Sigmoid colon (tissue), 7 donors: Measurements from ENCODE around the gene HSD17B8. TPM values are rescaled to one million over a fixed set of nuclear protein-coding genes. Genes with fewer than 3 reads are reported as not detected.

Source experiments
- DNase-seq: peaks from one replicate; pipeline ENCODE4 v3.0.0-alpha.2; 2019
- H3K27ac ChIP-seq, 4 donors: fragments of 200-600 bp; sonication (generic); one replicate each; pipeline ENCODE4 v1.5.1; 2016 to 2019; ENCODE audit warnings: mild to moderate bottlenecking in 1 of 4
- H3K27me3 ChIP-seq, 3 donors: fragments of 200-600 bp; sonication (generic); one replicate each; pipeline ENCODE4 v1.5.1; 2019; ENCODE audit warnings: mild to moderate bottlenecking in 1 of 3
- H3K36me3 ChIP-seq, 4 donors: fragments of 200-600 bp; sonication (generic); one replicate each; pipeline ENCODE4 v1.5.1; 2016 to 2019
- H3K4me1 ChIP-seq, 4 donors: fragments of 200-600 bp; sonication (generic); one replicate each; pipeline ENCODE4 v1.5.1; 2017 to 2019
- H3K4me3 ChIP-seq, 4 donors: fragments of 200-600 bp; sonication (generic); one replicate each; pipeline ENCODE4 v1.5.1; 2017 to 2019; ENCODE audit warnings: mild to moderate bottlenecking in 2 of 4, moderate library complexity in 1 of 4
- H3K9me3 ChIP-seq, 4 donors: fragments of 200-600 bp in 3 of 4; sonication (generic) in 3 of 4; one replicate each; pipeline versions ENCODE4 v1.5.1 to v1.6.1; 2013 to 2019
- EP300 ChIP-seq, 4 donors: sonication (generic); formaldehyde crosslinking; IDR thresholded peaks; one replicate each; pipeline ENCODE4 v1.6.1; 2017; ENCODE audit warnings: antibody characterized with exemption in 4 of 4
- POLR2A ChIP-seq, 2 donors: fragments of 450-650 bp; IDR thresholded peaks; one replicate each; pipeline ENCODE4 v1.6.1; 2016; ENCODE audit warnings: antibody characterized with exemption in 2 of 2, mild to moderate bottlenecking in 2 of 2, moderate library complexity in 2 of 2
- POLR2AphosphoS5 ChIP-seq, 4 donors: sonication (generic); formaldehyde crosslinking; IDR thresholded peaks; one replicate each; pipeline ENCODE4 v1.6.1; 2017; ENCODE audit warnings: antibody characterized with exemption in 4 of 4
- WGBS, 2 donors: extraction: QIAGEN DNeasy Blood & Tissue Kit; methylation state at CpG; one replicate each; pipeline ENCODE4 v1.1.7; 2013; 5-methylcytosine and 5-hydroxymethylcytosine counted together
- intact Hi-C: fragments of 100-400 bp; cut with DNase I; formaldehyde crosslinking; loops from one replicate; pipeline ENCODE4 v1.15.1; 2023
- polyA plus RNA-seq, 3 donors: library from polyadenylated mRNA; stranded (reverse); fragments of 200-250 nt; gene quantifications; one replicate each; pipeline ENCODE4 v1.2.3, GENCODE V29; 2013
- total RNA-seq, 4 donors: library from RNA; depleted of rRNA; stranded (reverse); fragments of >200 nt; gene quantifications; one replicate each; pipeline ENCODE4 v1.1.0, GENCODE V29; 2016
- TF ChIP-seq, protein P1 (sequence below), 4 experiments: fragments of 450-650 bp in 3 of 4; fragments of 200-600 bp in 1 of 4; IDR thresholded peaks; one replicate each; pipeline ENCODE4 v1.5.1; 2016 to 2019; ENCODE audit warnings: antibody characterized with exemption in 4 of 4, mild to moderate bottlenecking in 3 of 4, moderate library complexity in 2 of 4
- donor health status: healthy with polysubstance abuse.
- donor health status: Bipolar disorder and iron deficiency.
- donor health status: healthy.

Gene HSD17B8
- total and polyA plus RNA-seq, 7 donors = 17.3 to 27.3 (median 19.0) TPM; not detected in 1

DNA sequence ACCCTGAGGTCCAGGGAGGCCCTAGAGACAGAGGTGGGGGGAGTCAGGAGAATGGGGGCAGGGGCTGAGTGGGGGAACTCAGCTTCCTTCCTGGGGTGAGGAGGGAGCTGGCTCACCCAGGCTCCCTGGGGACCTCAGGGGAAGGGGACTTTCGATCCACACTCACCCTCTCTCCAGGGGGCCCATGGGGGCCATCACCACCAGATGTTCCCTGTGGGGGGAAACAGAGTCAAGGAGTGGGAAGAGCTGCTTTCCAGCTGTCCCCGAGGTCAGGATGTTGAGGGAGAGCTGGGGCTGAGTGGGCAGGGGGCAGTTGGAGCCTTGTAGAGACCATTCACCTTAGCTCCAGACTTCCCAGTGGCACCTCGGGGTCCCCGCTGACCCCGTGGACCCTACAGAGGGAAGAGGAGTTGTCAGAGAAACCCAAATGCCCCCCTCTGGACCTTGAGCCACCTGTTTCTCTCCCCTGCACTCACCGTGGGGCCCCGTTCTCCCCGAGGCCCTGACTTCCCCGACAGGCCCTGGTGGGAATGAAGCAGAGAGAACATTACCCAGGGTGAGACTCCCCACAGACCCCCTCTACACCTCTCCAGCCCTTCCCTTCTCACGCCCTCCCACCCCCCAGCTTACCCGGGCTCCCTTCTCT is 30.8 kb upstream of the HSD17B8 start:
- H3K27me3 ChIP-seq = no peaks in the 10 kb centered on the region
- intact Hi-C loops = no loop called here
- no peaks in the 10 kb centered on the region for H3K9me3 ChIP-seq
- no peak for DNase-seq
- no peaks in the 10 kb centered on the region for H3K4me1 ChIP-seq
- TF ChIP-seq POLR2AphosphoS5 (IDR thresholded peaks at IDR 0.05) = no peak
- TF ChIP-seq EP300 (IDR thresholded peaks at IDR 0.05) = no peak
- TF ChIP-seq, protein P1, sequence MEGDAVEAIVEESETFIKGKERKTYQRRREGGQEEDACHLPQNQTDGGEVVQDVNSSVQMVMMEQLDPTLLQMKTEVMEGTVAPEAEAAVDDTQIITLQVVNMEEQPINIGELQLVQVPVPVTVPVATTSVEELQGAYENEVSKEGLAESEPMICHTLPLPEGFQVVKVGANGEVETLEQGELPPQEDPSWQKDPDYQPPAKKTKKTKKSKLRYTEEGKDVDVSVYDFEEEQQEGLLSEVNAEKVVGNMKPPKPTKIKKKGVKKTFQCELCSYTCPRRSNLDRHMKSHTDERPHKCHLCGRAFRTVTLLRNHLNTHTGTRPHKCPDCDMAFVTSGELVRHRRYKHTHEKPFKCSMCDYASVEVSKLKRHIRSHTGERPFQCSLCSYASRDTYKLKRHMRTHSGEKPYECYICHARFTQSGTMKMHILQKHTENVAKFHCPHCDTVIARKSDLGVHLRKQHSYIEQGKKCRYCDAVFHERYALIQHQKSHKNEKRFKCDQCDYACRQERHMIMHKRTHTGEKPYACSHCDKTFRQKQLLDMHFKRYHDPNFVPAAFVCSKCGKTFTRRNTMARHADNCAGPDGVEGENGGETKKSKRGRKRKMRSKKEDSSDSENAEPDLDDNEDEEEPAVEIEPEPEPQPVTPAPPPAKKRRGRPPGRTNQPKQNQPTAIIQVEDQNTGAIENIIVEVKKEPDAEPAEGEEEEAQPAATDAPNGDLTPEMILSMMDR (IDR thresholded peaks at IDR 0.05) = no peak
- TF ChIP-seq POLR2A (IDR thresholded peaks at IDR 0.05) = no peak
- no peak overlapping the region for H3K27ac ChIP-seq
- 44 to 48% methylated on average over 11 of the region's 11 CpGs for WGBS, 2 donors
- H3K4me3 ChIP-seq = no peak overlapping the region
- H3K36me3 ChIP-seq = no peaks in the 10 kb centered on the region

DNA sequence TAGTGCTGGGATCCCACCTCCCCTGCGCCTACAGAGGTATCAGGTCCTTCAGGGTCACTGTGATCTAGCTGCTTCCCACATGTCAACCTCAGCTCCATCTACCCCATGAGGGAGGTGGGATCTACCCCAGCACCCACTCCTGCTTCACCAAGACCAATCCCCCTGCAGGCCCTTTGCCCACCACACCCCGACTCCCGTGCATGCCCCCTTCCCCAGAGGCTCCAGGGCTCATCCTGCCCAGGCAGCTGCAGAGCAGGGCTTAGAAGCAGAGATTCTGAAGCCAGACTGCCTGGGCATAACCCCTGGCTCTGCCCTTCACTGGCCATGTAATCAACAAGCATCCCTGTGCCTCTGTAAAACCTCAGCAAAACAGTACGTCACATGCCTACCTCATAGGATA is 29.7 kb upstream of the HSD17B8 start:
- Histone ChIP-seq H3K9me3 (no peaks in the 10 kb centered on the region), H3K36me3 (no peaks in the 10 kb centered on the region), H3K27ac (no peak overlapping the region), H3K4me3 (no peak overlapping the region), H3K27me3 (no peaks in the 10 kb centered on the region), H3K4me1 (no peaks in the 10 kb centered on the region)
- TF ChIP-seq, protein P1 (IDR thresholded peaks at IDR 0.05) = no peak
- TF ChIP-seq EP300 (IDR thresholded peaks at IDR 0.05) (no peak), POLR2A (IDR thresholded peaks at IDR 0.05) (no peak), POLR2AphosphoS5 (IDR thresholded peaks at IDR 0.05) (no peak)
- WGBS, 2 donors = 86 to 88% methylated on average over 4 of the region's 4 CpGs
- intact Hi-C loops = no loop called here
- DNase-seq = no peak

DNA sequence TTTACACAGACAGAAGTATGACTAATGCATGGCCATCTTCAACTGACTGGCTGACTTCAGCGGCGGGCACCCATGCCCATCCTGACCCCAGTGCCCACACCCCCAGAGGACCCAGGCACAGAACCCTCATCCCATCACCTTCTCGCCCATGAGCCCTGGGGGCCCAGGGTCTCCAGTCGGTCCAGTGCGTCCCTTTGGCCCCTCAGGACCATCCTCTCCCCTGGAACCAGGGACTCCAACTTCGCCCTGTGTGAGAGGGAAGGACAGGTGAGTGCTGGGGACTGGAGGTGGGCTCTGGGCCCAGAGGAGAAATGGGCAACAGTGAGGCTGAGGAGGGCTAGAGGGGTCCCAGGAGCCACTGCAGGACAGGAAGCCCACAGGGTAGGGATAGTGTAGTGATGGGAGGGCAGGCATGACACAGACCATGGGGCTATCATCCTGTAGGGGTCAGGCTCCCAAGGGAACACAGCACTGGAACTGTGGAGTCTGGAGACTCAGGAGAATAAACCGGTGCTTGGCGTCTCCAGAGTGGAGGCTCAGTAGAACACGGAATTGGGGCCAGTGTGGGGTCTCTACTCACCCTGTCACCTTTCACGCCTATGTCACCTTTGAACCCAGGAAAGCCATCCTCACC is 28.9 kb upstream of the HSD17B8 start:
- intact Hi-C loops = no loop called here
- Histone ChIP-seq H3K36me3 (no peaks in the 10 kb centered on the region), H3K4me3 (no peak overlapping the region), H3K4me1 (no peaks in the 10 kb centered on the region), H3K9me3 (no peaks in the 10 kb centered on the region), H3K27me3 (no peaks in the 10 kb centered on the region), H3K27ac (no peak overlapping the region)
- DNase-seq = no peak
- TF ChIP-seq POLR2AphosphoS5 (IDR thresholded peaks at IDR 0.05) (no peak), EP300 (IDR thresholded peaks at IDR 0.05) (no peak)
- TF ChIP-seq, protein P1 (IDR thresholded peaks at IDR 0.05) = no peak
- 61 to 85% methylated on average over 10 of the region's 10 CpGs for WGBS, 2 donors

DNA sequence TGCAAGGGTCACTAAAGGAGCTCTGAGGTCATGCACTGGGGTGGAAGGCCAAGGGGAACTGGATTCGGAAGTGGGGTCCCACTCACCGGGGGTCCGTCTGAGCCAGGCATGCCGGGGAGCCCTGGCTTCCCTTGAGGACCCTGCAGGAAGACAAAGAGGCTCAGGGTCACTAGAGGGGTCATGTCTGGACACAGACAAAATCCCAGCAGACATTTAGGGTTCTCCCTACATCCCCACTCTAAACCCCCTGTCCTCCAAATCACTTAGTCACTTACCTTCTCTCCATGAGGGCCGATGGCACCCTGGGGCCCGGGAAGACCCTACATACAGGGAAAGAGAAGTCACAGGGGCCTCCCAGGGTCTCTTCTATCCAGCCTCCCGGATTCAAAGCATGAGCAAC is 27.5 kb upstream of the HSD17B8 start:
- intact Hi-C loops = no loop called here
- Histone ChIP-seq H3K9me3 (no peaks in the 10 kb centered on the region), H3K27me3 (no peaks in the 10 kb centered on the region), H3K4me1 (no peaks in the 10 kb centered on the region), H3K36me3 (no peaks in the 10 kb centered on the region), H3K27ac (no peak overlapping the region), H3K4me3 (no peak overlapping the region)
- TF ChIP-seq POLR2AphosphoS5 (IDR thresholded peaks at IDR 0.05) (no peak), EP300 (IDR thresholded peaks at IDR 0.05) (no peak), POLR2A (IDR thresholded peaks at IDR 0.05) (no peak)
- TF ChIP-seq, protein P1 (IDR thresholded peaks at IDR 0.05) = no peak
- no peak for DNase-seq
- WGBS, 2 donors = 92 to 93% methylated on average over 7 of the region's 7 CpGs
